ENCODE results near the gene NUP62. TPM values are rescaled to one million over a fixed set of nuclear protein-coding genes. Genes with fewer than 3 reads are reported as not detected.

NUP62 gene
- polyA plus RNA-seq, 1 of the 3 experiments (the other 2 are of a cell fraction) = 16.2 TPM

DNA sequence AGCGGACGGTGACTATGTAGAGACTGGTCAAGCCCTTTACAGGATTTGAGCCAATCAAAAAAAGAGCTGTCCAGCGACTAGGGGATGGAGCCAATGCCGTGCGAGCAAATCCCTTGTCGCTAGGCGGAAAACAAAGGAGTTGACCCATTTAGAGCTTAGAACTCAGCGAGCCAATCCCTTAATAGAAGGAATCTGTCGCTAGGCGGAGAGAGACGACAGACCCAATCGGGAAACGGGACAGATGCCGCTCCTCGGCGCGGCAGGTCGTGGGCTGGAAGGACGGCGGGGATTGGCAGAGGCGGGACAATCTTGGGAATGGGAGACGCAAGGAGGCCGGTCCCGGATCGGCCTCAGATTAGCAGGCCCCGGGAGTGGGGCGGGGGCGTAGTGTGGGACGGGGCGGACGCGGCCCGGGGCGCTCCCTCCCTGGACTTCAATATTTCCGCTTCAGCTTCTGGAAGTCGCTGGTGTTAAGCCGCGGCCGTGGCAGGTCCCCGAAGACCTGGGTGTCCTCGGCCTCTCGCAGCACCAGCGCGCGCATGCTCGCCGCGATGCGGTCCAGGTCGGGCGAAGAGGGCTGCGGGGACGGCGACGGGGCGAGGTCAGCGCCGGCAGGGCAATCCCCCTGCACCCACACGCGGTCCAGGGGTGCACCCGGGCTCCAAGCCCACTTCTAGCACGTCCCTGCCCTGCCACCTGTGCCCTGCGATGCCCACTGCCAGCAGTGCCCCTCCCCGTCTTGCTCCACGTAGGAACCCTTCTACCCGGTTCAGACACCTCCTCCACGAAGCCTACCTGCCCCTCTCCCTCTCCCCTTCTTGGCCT lies 59.6 kb downstream of the NUP62 start (continued):
- TF ChIP-seq FOSL2 (IDR thresholded peaks at IDR 0.05; ENCODE audit: borderline replicate concordance, low read depth) (no peak), RCOR1 (IDR thresholded peaks at IDR 0.05; ENCODE audit: low read length) (no peak), MEF2A (IDR thresholded peaks at IDR 0.05; ENCODE audit: borderline replicate concordance, low read depth) (no peak), GATA2 (CRISPR knock-in tag; IDR thresholded peaks at IDR 0.05) (no peak), TEAD4 (IDR thresholded peaks at IDR 0.05; ENCODE audit: borderline replicate concordance, insufficient read depth) (no peak), NRF1 (IDR thresholded peaks at IDR 0.05; ENCODE audit: low read depth, low read length) (peak; percentile 71), TAF1 (IDR thresholded peaks at IDR 0.05; ENCODE audit: borderline replicate concordance, low read depth, low read length) (peak; percentile 60), SIN3A (IDR thresholded peaks at IDR 0.05; ENCODE audit: borderline replicate concordance, low read depth, low read length) (no peak), POLR2AphosphoS5 (IDR thresholded peaks at IDR 0.05; ENCODE audit: low read depth, low read length) (peak; percentile 71), JUND (IDR thresholded peaks at IDR 0.05) (no peak)
- TF ChIP-seq, protein P1, sequence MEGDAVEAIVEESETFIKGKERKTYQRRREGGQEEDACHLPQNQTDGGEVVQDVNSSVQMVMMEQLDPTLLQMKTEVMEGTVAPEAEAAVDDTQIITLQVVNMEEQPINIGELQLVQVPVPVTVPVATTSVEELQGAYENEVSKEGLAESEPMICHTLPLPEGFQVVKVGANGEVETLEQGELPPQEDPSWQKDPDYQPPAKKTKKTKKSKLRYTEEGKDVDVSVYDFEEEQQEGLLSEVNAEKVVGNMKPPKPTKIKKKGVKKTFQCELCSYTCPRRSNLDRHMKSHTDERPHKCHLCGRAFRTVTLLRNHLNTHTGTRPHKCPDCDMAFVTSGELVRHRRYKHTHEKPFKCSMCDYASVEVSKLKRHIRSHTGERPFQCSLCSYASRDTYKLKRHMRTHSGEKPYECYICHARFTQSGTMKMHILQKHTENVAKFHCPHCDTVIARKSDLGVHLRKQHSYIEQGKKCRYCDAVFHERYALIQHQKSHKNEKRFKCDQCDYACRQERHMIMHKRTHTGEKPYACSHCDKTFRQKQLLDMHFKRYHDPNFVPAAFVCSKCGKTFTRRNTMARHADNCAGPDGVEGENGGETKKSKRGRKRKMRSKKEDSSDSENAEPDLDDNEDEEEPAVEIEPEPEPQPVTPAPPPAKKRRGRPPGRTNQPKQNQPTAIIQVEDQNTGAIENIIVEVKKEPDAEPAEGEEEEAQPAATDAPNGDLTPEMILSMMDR (IDR thresholded peaks at IDR 0.05) = no peak

DNA sequence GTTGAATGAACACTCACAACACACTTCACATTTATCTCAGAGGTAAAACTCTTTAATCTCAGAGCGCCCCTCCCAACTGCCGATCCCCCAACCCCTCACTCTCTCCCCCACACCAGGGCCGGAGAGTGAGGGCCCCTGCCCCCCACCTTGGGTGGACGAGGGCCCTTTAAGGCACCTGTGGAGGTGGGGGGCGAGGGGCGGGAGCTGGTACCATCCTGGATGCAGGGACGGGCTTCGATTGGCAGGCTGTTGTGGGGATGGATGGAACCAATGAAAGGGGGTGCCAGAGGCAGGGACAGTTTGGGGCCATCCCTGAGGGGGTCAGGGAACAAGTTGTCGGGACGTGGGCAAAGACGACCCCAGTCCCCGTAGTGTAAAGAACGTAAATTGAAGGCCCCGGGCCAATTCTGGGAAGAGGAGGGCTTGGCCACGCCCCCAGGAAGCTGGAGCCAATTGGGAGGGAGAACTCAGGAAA lies 60.3 kb downstream of the NUP62 start:
- Histone ChIP-seq H3K4me2 (peak overlapping the region; percentile 76), H4K20me1 (ENCODE audit: insufficient read depth) (peaks cover 8% of the 10 kb centered on the region), H2AFZ (ENCODE audit: low read depth) (0 out of 2 replicates have a peak overlapping the region, but pooled peaks have one; percentile 68), H3K36me3 (replicated peaks in 1 of 2; ENCODE audit: control insufficient read depth in 1 of 2, insufficient read depth in 2 of 2, low read length in 1 of 2) (peaks cover 13 to 30% of the 10 kb centered on the region in 2 experiments), H3K27me3 (ENCODE audit: insufficient read depth) (no peaks in the 10 kb centered on the region), H3K4me3 (ENCODE audit: low read depth in 2 of 2, low read length in 1 of 2) (peak overlapping the region; percentile 42 to 57), H3K9ac (peak overlapping the region; percentile 22; the same call in 1 of the 2 replicates), H3F3A (replicated peaks; ENCODE audit: insufficient read depth) (peaks cover 21% of the 10 kb centered on the region), H3K79me2 (ENCODE audit: insufficient read depth) (peaks cover 47% of the 10 kb centered on the region), H3K9me3 (no peaks in the 10 kb centered on the region), H3K9me2 (no peaks in the 10 kb centered on the region), H3K27ac (ENCODE audit: low read depth in 2 of 2, low read length in 1 of 2) (peak overlapping the region; percentile 96 to 97), H3K4me1 (ENCODE audit: control insufficient read depth in 1 of 2, insufficient read depth in 2 of 2, low read depth in 1 of 2, low read length in 1 of 2) (peaks cover 33 to 50% of the 10 kb centered on the region in 2 experiments; a peak in 3 of 4 replicates)
- WGBS (ENCODE audit: low lambda C conversion rate) = 4% methylated on average over 12 of the region's 15 CpGs
- POLR2A ChIA-PET = interaction anchor here (0.6 to 3.5 kb wide), 8 partner anchors 8 to 380 kb away, joined by 3 to 22 read pairs (median 6); partner anchors contain the start of genes AKT1S1, ATF5, FUZ and NUP62
- TF ChIP-seq RCOR1 (IDR thresholded peaks at IDR 0.05; ENCODE audit: low read length) (no peak), CHD2 (IDR thresholded peaks at IDR 0.05; ENCODE audit: low read length, partially characterized antibody) (peak; percentile 4), NRF1 (IDR thresholded peaks at IDR 0.05; ENCODE audit: low read depth, low read length) (0 out of 2 replicates have a peak, but pooled peaks have one; percentile 0), ELF1 (IDR thresholded peaks at IDR 0.05) (no peak), SIN3A (IDR thresholded peaks at IDR 0.05; ENCODE audit: borderline replicate concordance, low read depth, low read length) (0 out of 2 replicates have a peak, but pooled peaks have one; percentile 14), FOXM1 (IDR thresholded peaks at IDR 0.05; ENCODE audit: low read depth) (no peak)
- CTCF ChIA-PET = interaction anchor here (0.9 to 1.3 kb wide), 2 partner anchors 59 to 197 kb away, joined by 3 to 4 read pairs; no protein-coding TSS in a partner anchor
- peak; percentile 60 for DNase-seq

Data from SK-N-SH (cell line).